ENCODE data around the gene GAREM1. TPM values are rescaled to one million over a fixed set of nuclear protein-coding genes. Genes with fewer than 3 reads are reported as not detected.

GAREM1 gene
- total RNA-seq, 1 experiment from 2014 or later, result 21.4 TPM

DNA sequence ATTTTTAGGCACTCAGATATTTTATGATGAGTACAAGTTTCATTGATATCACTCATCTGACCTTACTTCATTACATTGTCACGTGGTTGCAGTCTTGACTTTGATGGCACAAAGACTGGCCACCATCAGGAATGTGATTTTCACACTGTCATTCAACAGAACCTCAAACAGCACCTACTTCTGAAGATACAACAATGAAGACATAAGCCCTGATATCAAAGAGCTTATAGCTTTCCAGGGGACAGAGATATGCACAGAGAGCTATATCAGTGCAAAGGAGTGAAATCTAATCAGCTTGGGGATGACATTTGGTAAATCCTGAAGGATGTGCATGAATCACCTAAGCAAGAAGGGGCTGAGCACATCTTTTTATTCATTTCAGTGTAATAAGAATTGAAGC, 208.6 kb downstream of the GAREM1 start:
- TF ChIP-seq, protein P1, sequence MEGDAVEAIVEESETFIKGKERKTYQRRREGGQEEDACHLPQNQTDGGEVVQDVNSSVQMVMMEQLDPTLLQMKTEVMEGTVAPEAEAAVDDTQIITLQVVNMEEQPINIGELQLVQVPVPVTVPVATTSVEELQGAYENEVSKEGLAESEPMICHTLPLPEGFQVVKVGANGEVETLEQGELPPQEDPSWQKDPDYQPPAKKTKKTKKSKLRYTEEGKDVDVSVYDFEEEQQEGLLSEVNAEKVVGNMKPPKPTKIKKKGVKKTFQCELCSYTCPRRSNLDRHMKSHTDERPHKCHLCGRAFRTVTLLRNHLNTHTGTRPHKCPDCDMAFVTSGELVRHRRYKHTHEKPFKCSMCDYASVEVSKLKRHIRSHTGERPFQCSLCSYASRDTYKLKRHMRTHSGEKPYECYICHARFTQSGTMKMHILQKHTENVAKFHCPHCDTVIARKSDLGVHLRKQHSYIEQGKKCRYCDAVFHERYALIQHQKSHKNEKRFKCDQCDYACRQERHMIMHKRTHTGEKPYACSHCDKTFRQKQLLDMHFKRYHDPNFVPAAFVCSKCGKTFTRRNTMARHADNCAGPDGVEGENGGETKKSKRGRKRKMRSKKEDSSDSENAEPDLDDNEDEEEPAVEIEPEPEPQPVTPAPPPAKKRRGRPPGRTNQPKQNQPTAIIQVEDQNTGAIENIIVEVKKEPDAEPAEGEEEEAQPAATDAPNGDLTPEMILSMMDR (IDR thresholded peaks at IDR 0.05; ENCODE audit: unreplicated experiment), result no peak
- Mint-ChIP-seq H3K4me3 (ENCODE audit: unreplicated experiment) (no peak overlapping the region), H3K4me1 (ENCODE audit: insufficient read depth, unreplicated experiment) (peaks cover 6% of the 10 kb centered on the region), H3K27me3 (ENCODE audit: insufficient read depth, unreplicated experiment) (no peaks in the 10 kb centered on the region), H3K27ac (ENCODE audit: low read depth, unreplicated experiment) (no peak overlapping the region), H3K9me3 (ENCODE audit: unreplicated experiment) (no peaks in the 10 kb centered on the region), H3K36me3 (ENCODE audit: insufficient read depth, unreplicated experiment) (peaks cover 21% of the 10 kb centered on the region)
- CTCF ChIA-PET, result interaction anchor here (1.3 to 2.2 kb wide), 2 partner anchors 10 to 208 kb away, joined by 4 to 8 read pairs; partner anchors contain the start of gene GAREM1
- no TSS peak for BruUV-seq (replicated peaks)
- DNase-seq (ENCODE audit: unreplicated experiment), result no peak
- POLR2A ChIA-PET, result no interaction called here
- intact Hi-C loops (cut with micrococcal nuclease), result no loop called here

DNA sequence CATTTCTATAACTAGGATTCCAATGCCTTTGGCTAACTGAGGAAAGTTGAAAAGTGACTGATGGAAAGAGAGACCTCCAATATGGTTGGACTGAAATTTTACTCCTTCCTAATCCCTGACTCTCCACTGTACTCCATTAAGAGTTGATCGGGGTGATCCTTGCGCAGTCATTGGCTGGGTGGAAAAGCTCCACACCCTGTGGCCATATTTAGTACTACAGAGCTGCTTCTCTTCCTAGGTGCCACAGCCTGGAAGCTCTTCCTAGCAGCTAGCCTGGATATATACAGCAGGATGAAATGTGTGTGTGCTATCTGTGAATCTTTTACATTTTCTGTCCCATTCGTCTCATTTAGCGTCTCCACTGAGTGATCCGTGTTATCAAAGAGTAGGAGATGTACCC, 209.7 kb downstream of the GAREM1 start:
- Mint-ChIP-seq H3K36me3 (ENCODE audit: insufficient read depth, unreplicated experiment) (peaks cover 17% of the 10 kb centered on the region), H3K4me3 (ENCODE audit: unreplicated experiment) (no peak overlapping the region), H3K4me1 (ENCODE audit: insufficient read depth, unreplicated experiment) (peaks cover 10% of the 10 kb centered on the region), H3K27ac (ENCODE audit: low read depth, unreplicated experiment) (no peak overlapping the region), H3K27me3 (ENCODE audit: insufficient read depth, unreplicated experiment) (no peaks in the 10 kb centered on the region), H3K9me3 (ENCODE audit: unreplicated experiment) (no peaks in the 10 kb centered on the region)
- ChIA-PET POLR2A (interaction anchor here (0.8 to 1.7 kb wide), 3 partner anchors 98 to 210 kb away, joined by 3 read pairs; partner anchors contain the start of gene GAREM1), CTCF (interaction anchor here (0.5 to 2.2 kb wide), 7 partner anchors 11 to 209 kb away, joined by 3 to 8 read pairs (median 4); partner anchors contain the start of gene GAREM1)
- intact Hi-C loops (cut with micrococcal nuclease), result no loop called here
- TF ChIP-seq, protein P1 (IDR thresholded peaks at IDR 0.05; ENCODE audit: unreplicated experiment), result no peak
- no peak for DNase-seq (ENCODE audit: unreplicated experiment)
- TSS peak; percentile 10 for BruUV-seq (replicated peaks)

DNA sequence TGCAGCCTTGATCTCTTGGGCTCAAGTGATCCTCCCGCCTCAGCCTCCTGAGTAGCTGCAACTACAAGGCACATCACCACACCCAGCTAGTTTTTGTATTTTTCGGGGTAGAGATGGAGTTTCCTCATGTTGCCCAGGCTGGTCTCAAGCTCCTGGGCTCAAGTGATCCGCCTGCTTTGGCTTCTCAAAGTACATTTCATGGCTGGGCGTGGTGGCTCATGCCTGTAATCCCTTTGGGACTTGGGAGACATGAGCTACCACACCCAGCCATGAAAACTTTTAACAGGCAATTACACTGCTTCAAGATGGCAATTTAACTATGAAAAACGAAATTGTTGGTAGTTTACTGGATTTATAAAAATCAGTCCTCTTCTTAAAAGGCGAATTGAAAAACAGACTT, 211.1 kb downstream of the GAREM1 start:
- POLR2A ChIA-PET, result interaction anchor here (0.7 to 1.7 kb wide), 4 partner anchors 23 to 674 kb away, joined by 3 to 4 read pairs (median 3); no protein-coding TSS in a partner anchor
- Mint-ChIP-seq H3K4me3 (ENCODE audit: unreplicated experiment) (no peak overlapping the region), H3K36me3 (ENCODE audit: insufficient read depth, unreplicated experiment) (peaks cover 12% of the 10 kb centered on the region), H3K27me3 (ENCODE audit: insufficient read depth, unreplicated experiment) (no peaks in the 10 kb centered on the region), H3K27ac (ENCODE audit: low read depth, unreplicated experiment) (peak overlapping the region; percentile 33), H3K9me3 (ENCODE audit: unreplicated experiment) (no peaks in the 10 kb centered on the region), H3K4me1 (ENCODE audit: insufficient read depth, unreplicated experiment) (peaks cover 10% of the 10 kb centered on the region)
- no TSS peak for BruUV-seq (replicated peaks)
- intact Hi-C loops (cut with micrococcal nuclease), result no loop called here
- TF ChIP-seq, protein P1 (IDR thresholded peaks at IDR 0.05; ENCODE audit: unreplicated experiment), result no peak
- DNase-seq (ENCODE audit: unreplicated experiment), result no peak
- CTCF ChIA-PET, result interaction anchor here (0.6 to 1.8 kb wide), 10 partner anchors 12 to 424 kb away, joined by 3 to 5 read pairs (median 3); no protein-coding TSS in a partner anchor

DNA sequence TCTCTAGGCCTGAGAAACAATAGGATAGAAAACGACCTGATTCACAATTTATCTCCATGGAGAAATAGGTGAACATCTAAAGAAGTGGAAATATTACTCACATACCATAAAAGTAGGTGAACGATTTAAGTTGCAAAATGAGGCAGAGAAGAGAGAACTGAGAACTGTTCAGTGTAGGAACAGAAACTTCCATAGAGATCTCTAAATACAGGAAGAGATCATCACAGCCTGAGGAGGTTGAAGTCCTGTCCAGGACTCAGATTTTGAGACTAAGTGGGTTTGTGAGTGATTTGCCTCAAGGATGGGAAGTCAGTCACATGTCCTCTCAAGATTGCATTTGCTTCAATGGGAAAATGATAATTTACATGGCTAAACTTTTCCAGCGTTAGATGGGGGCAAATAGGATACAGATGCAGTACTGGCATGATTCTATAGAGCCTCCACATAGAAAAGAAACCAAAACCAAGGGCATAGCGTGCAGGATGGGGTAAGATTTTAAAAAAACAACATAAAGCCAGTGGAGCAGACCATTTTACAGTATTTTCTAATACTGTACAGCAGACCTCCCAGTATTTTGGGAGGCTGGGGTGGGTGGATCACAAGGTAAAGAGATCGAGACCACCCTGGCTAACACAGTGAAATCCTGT, 212.0 kb downstream of the GAREM1 start:
- CTCF ChIA-PET, result interaction anchor here (0.6 to 1.2 kb wide), 4 partner anchors 13 to 296 kb away, joined by 3 to 4 read pairs (median 3); no protein-coding TSS in a partner anchor
- intact Hi-C loops (cut with micrococcal nuclease), result no loop called here
- TF ChIP-seq, protein P1 (IDR thresholded peaks at IDR 0.05; ENCODE audit: unreplicated experiment), result no peak

More for the DNA sequence above, 212.0 kb downstream of the GAREM1 start:
- Mint-ChIP-seq H3K27ac (ENCODE audit: low read depth, unreplicated experiment) (no peak overlapping the region), H3K27me3 (ENCODE audit: insufficient read depth, unreplicated experiment) (no peaks in the 10 kb centered on the region), H3K4me1 (ENCODE audit: insufficient read depth, unreplicated experiment) (peaks cover 10% of the 10 kb centered on the region), H3K9me3 (ENCODE audit: unreplicated experiment) (no peaks in the 10 kb centered on the region), H3K4me3 (ENCODE audit: unreplicated experiment) (no peak overlapping the region), H3K36me3 (ENCODE audit: insufficient read depth, unreplicated experiment) (peaks cover 10% of the 10 kb centered on the region)
- no peak for DNase-seq (ENCODE audit: unreplicated experiment)
- POLR2A ChIA-PET, result no interaction called here
- BruUV-seq (replicated peaks), result no TSS peak
